NB4 (cell line): ENCODE results near the gene OR2L13.

Experiments
- CTCF ChIP-seq: IDR thresholded peaks from one replicate; pipeline ENCODE4 v1.5.1; 2012; ENCODE audit warnings: low read depth, low read length
- MAX ChIP-seq: IDR thresholded peaks from 2 replicates; pipeline ENCODE4 v1.6.1; 2011; ENCODE audit warnings: low read depth, low read length
- MYC ChIP-seq: IDR thresholded peaks from 2 replicates; pipeline ENCODE4 v1.6.1; 2011; ENCODE audit warnings: low read depth, low read length
- POLR2A ChIP-seq: IDR thresholded peaks from 2 replicates; pipeline ENCODE4 v1.6.1; 2011; ENCODE audit warnings: mild to moderate bottlenecking; ENCODE audit not compliant: insufficient read length; ENCODE audit errors: extremely low read depth

- TF ChIP-seq POLR2A, result no peak
- TF ChIP-seq CTCF, result no peak
- TF ChIP-seq MAX, result no peak
- TF ChIP-seq MYC, result no peak
Observed at GRCh38 chr1:248065071-248065470, 29.9 kb upstream of the OR2L13 start.
